Natural killer cell (primary cell): ENCODE data around the gene POU5F2. TPM values are rescaled to one million over a fixed set of nuclear protein-coding genes. Genes with fewer than 3 reads are reported as not detected.

Experiments
- ATAC-seq, 3 donors: fragments of 150-1000 bp in 2 of 3; fragments of 200-7000 bp in 1 of 3; cut with Tn5 transposase; 1 replicate in 1 of 3; 2 replicates in 2 of 3; pipeline ENCODE4 v1.10.0; 2021; ENCODE audit warnings: mild to moderate bottlenecking in 2 of 3, moderate library complexity in 2 of 3
- DNase-seq, 2 donors: peaks; one replicate each; pipeline versions ENCODE4 v3.0.0 to v3.0.0-alpha.2; 2013 to 2021; ENCODE audit warnings: mixed read lengths in 1 of 2
- H3K27ac ChIP-seq: one replicate; pipeline ENCODE4 v1.5.1; 2013; ENCODE audit warnings: mild to moderate bottlenecking, low read length
- H3K27me3 ChIP-seq: one replicate; pipeline ENCODE4 v1.6.1; 2013; ENCODE audit warnings: low read length; ENCODE audit not compliant: control insufficient read depth, insufficient read depth
- H3K36me3 ChIP-seq: one replicate; pipeline ENCODE4 v1.6.1; 2013; ENCODE audit warnings: low read length; ENCODE audit not compliant: control insufficient read depth, insufficient read depth
- H3K4me1 ChIP-seq: one replicate; pipeline ENCODE4 v1.6.1; 2013; ENCODE audit warnings: low read length; ENCODE audit not compliant: control insufficient read depth, insufficient read depth
- H3K4me3 ChIP-seq: one replicate; pipeline ENCODE4 v1.5.1; 2013; ENCODE audit warnings: low read length
- H3K9me3 ChIP-seq: one replicate; pipeline ENCODE4 v1.6.1; 2013; ENCODE audit warnings: low read length; ENCODE audit not compliant: control insufficient read depth, insufficient read depth
- H3K27ac Mint-ChIP-seq, 2 donors: one replicate each; pipeline ENCODE4 v1.8.0; 2022; ENCODE audit warnings: mild to moderate bottlenecking in 2 of 2, mixed read lengths in 2 of 2, moderate library complexity in 1 of 2
- H3K27me3 Mint-ChIP-seq, 2 donors: one replicate each; pipeline ENCODE4 v1.8.0; 2022; ENCODE audit warnings: low read depth in 2 of 2, mixed read lengths in 2 of 2
- H3K36me3 Mint-ChIP-seq: one replicate; pipeline ENCODE4 v1.8.0; 2022; ENCODE audit warnings: mixed read lengths
- H3K4me1 Mint-ChIP-seq, 2 donors: one replicate each; pipeline ENCODE4 v1.8.0; 2022; ENCODE audit warnings: mixed read lengths in 2 of 2
- H3K4me3 Mint-ChIP-seq: one replicate; pipeline ENCODE4 v1.8.0; 2022; ENCODE audit warnings: mild to moderate bottlenecking, moderate library complexity, mixed read lengths
- H3K9me3 Mint-ChIP-seq, 2 donors: one replicate each; pipeline ENCODE4 v1.8.0; 2022; ENCODE audit warnings: mixed read lengths in 2 of 2
- WGBS: methylation state at CpG from one replicate; pipeline ENCODE4 v1.1.7; 2013; ENCODE audit warnings: missing lambda C conversion rate; ENCODE audit not compliant: insufficient coverage; 5-methylcytosine and 5-hydroxymethylcytosine counted together
- intact Hi-C: fragments of 100-400 bp; cut with micrococcal nuclease; formaldehyde crosslinking; loops from one replicate; pipeline ENCODE4 v1.14.2; 2022
- total RNA-seq, 4 donors: library from RNA; stranded (reverse); fragments of 120-200 nt in 1 of 4; gene quantifications; one replicate each; pipeline versions ENCODE4 v1.2.3 to v1.2.4, GENCODE V29; 2013 to 2022
- TF ChIP-seq, protein P1 (sequence below): fragments of 200-600 bp; IDR thresholded peaks from one replicate; pipeline ENCODE4 v1.8.0; 2022; ENCODE audit warnings: antibody characterized with exemption

Gene POU5F2
- total RNA-seq, 3 donors from 2014 or later (not counting 1 experiment from before 2014, with no cell fraction given), result 4.4 to 7.1 (median 6.3) TPM

DNA sequence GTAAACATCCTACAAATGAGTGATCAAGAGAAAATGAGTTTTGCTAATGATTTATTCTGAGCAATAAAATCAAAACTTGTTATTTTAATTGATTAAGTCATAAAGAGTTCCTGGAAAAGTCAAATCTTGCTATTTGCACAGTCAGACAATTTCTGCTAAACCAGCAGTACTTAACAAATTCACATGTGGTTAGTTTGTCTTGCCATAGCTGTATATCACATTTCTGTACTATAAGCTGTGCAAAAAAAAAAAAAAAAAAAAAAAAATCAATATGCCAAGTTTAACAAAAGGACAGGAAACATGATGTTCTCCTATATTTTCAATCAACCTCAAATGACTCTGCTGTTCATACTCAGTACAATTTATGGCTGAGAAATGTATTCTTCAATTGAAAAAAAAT lies 24.9 kb downstream of the POU5F2 start:
- no peak for DNase-seq
- no peak overlapping the region for H3K27ac Mint-ChIP-seq
- H3K4me3 Mint-ChIP-seq, result no peak overlapping the region
- Histone ChIP-seq H3K27ac (no peak overlapping the region), H3K27me3 (no peaks in the 10 kb centered on the region), H3K9me3 (no peaks in the 10 kb centered on the region), H3K4me3 (no peak overlapping the region), H3K36me3 (no peaks in the 10 kb centered on the region), H3K4me1 (peaks cover 2% of the 10 kb centered on the region)
- ATAC-seq, result peak in 2 of 3 donors; percentile 31 to 56
- H3K27me3 Mint-ChIP-seq, result no peaks in the 10 kb centered on the region
- H3K9me3 Mint-ChIP-seq, result no peaks in the 10 kb centered on the region
- intact Hi-C loops, result no loop called here
- no peaks in the 10 kb centered on the region for H3K36me3 Mint-ChIP-seq
- TF ChIP-seq, protein P1, sequence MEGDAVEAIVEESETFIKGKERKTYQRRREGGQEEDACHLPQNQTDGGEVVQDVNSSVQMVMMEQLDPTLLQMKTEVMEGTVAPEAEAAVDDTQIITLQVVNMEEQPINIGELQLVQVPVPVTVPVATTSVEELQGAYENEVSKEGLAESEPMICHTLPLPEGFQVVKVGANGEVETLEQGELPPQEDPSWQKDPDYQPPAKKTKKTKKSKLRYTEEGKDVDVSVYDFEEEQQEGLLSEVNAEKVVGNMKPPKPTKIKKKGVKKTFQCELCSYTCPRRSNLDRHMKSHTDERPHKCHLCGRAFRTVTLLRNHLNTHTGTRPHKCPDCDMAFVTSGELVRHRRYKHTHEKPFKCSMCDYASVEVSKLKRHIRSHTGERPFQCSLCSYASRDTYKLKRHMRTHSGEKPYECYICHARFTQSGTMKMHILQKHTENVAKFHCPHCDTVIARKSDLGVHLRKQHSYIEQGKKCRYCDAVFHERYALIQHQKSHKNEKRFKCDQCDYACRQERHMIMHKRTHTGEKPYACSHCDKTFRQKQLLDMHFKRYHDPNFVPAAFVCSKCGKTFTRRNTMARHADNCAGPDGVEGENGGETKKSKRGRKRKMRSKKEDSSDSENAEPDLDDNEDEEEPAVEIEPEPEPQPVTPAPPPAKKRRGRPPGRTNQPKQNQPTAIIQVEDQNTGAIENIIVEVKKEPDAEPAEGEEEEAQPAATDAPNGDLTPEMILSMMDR, result no peak
- peaks cover 43 to 49% of the 10 kb centered on the region in 2 donors for H3K4me1 Mint-ChIP-seq

DNA sequence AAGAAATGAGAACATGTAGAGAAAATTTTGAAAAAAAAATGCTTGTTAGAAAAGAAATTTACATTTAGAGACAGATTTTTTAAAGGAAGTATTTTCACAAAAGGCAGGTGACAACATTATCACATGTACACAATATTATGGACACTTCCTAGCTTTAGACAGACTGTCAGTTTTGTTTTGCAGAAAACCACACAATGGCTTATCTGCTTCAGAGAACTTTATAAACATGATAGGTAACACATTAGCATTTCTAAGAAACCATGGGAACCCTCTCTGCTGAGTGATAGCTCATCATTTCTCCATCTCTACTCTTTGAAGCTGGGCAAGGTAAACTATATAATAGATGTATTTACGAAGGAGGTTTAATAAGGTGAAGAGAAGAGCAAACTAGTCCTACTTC lies 25.6 kb downstream of the POU5F2 start:
- H3K4me3 Mint-ChIP-seq, result peak overlapping the region; percentile 37
- TF ChIP-seq, protein P1, result no peak
- Histone ChIP-seq H3K9me3 (no peaks in the 10 kb centered on the region), H3K4me1 (peaks cover 2% of the 10 kb centered on the region), H3K27me3 (no peaks in the 10 kb centered on the region), H3K27ac (no peak overlapping the region), H3K36me3 (no peaks in the 10 kb centered on the region), H3K4me3 (no peak overlapping the region)
- DNase-seq, result no peak
- WGBS, result no CpG with 5 or more reads among the region's 1 CpG
- H3K27me3 Mint-ChIP-seq, result no peaks in the 10 kb centered on the region
- no peaks in the 10 kb centered on the region for H3K36me3 Mint-ChIP-seq
- ATAC-seq, result no peak
- H3K9me3 Mint-ChIP-seq, result no peaks in the 10 kb centered on the region
- intact Hi-C loops, result no loop called here
- peaks cover 38 to 45% of the 10 kb centered on the region in 2 donors for H3K4me1 Mint-ChIP-seq
- H3K27ac Mint-ChIP-seq, result peak overlapping the region; percentile 4 to 30

DNA sequence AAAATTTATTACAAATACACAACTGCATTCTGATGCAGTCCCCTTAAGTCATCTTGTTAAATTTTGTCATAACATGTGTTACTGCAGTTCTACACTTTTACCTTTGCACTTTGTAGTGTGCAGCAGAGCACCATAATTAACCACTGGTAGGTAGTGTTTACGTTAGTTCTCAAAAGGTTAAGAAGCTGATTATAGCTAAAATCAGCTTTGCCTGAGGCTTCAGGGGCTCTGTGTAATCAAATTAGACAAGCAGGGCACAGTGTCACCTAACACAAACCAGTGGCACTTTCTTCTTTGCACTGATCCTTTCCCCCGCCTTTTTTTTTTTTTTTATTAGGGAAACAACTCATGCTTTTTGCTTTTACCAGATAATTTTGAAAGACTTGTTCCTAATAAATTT lies 26.1 kb downstream of the POU5F2 start:
- Histone ChIP-seq H3K36me3 (no peaks in the 10 kb centered on the region), H3K4me3 (no peak overlapping the region), H3K9me3 (no peaks in the 10 kb centered on the region), H3K27ac (no peak overlapping the region), H3K27me3 (no peaks in the 10 kb centered on the region), H3K4me1 (peaks cover 2% of the 10 kb centered on the region)
- TF ChIP-seq, protein P1, result no peak
- H3K9me3 Mint-ChIP-seq, result no peaks in the 10 kb centered on the region
- ATAC-seq (no peak), DNase-seq (no peak)
- H3K4me1 Mint-ChIP-seq, result peaks cover 38 to 45% of the 10 kb centered on the region in 2 donors
- 83% methylated on average over 2 of the region's 2 CpGs for WGBS
- no peaks in the 10 kb centered on the region for H3K36me3 Mint-ChIP-seq
- intact Hi-C loops, result no loop called here
- H3K4me3 Mint-ChIP-seq, result no peak overlapping the region
- H3K27ac Mint-ChIP-seq, result no peak overlapping the region
- H3K27me3 Mint-ChIP-seq, result no peaks in the 10 kb centered on the region

DNA sequence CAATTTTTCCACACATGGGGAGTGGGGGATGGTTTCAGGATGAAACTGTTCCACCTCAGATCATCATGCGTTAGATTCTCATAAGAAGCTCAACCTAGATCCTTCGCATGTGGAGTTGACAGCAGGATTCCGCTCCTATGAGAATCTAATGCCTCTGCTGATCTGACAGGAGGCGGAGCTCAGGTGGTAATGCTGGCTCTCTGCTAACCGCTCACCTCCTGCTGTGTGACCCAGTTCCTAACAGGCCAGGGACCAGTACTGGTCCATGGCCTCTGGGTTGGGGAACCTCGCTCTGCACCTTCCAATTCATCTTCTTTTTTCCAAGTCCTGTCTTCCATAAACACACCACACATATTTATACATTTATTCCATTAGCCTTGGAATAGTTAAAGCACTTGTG lies 33.0 kb downstream of the POU5F2 start:
- 98% methylated on average over 6 of the region's 6 CpGs for WGBS
- Histone ChIP-seq H3K9me3 (no peaks in the 10 kb centered on the region), H3K4me3 (no peak overlapping the region), H3K36me3 (no peaks in the 10 kb centered on the region), H3K27ac (no peak overlapping the region), H3K4me1 (no peaks in the 10 kb centered on the region), H3K27me3 (no peaks in the 10 kb centered on the region)
- Mint-ChIP-seq H3K27ac (no peak overlapping the region), H3K36me3 (no peaks in the 10 kb centered on the region), H3K27me3 (no peaks in the 10 kb centered on the region), H3K9me3 (no peaks in the 10 kb centered on the region), H3K4me3 (no peak overlapping the region), H3K4me1 (peaks cover 22 to 29% of the 10 kb centered on the region in 2 donors)
- intact Hi-C loops, result no loop called here
- TF ChIP-seq, protein P1, result no peak
- ATAC-seq (no peak), DNase-seq (no peak)
